Adrenal gland (tissue), 5 donors: Measurements from ENCODE around the gene RPL23.

Experiments used
- POLR2A ChIP-seq, 2 donors: fragments of 450-650 bp; IDR thresholded peaks; one replicate each; pipeline ENCODE4 v1.6.1; 2017; ENCODE audit warnings: antibody characterized with exemption in 2 of 2, mild to moderate bottlenecking in 2 of 2, moderate library complexity in 1 of 2
- TF ChIP-seq, protein P1 (sequence below), 6 experiments: fragments of 450-650 bp in 4 of 6; fragments of 200-600 bp in 2 of 6; sonication (generic) in 1 of 6; IDR thresholded peaks; 1 replicate in 5 of 6; 2 replicates in 1 of 6; pipeline versions ENCODE4 v1.5.1 to v1.8.0; 2016 to 2021; ENCODE audit warnings: antibody characterized with exemption in 6 of 6, mild to moderate bottlenecking in 2 of 6, moderate library complexity in 1 of 6
- donor health status: DM: no; HTN: no; CAD: no.

GRCh38 chr17:38800237-38800760 lies 53.2 kb downstream of the RPL23 start:
- TF ChIP-seq, protein P1, sequence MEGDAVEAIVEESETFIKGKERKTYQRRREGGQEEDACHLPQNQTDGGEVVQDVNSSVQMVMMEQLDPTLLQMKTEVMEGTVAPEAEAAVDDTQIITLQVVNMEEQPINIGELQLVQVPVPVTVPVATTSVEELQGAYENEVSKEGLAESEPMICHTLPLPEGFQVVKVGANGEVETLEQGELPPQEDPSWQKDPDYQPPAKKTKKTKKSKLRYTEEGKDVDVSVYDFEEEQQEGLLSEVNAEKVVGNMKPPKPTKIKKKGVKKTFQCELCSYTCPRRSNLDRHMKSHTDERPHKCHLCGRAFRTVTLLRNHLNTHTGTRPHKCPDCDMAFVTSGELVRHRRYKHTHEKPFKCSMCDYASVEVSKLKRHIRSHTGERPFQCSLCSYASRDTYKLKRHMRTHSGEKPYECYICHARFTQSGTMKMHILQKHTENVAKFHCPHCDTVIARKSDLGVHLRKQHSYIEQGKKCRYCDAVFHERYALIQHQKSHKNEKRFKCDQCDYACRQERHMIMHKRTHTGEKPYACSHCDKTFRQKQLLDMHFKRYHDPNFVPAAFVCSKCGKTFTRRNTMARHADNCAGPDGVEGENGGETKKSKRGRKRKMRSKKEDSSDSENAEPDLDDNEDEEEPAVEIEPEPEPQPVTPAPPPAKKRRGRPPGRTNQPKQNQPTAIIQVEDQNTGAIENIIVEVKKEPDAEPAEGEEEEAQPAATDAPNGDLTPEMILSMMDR (IDR thresholded peaks at IDR 0.05): no peak
- peak in 1 of 2 donors; percentile 6 for TF ChIP-seq POLR2A (IDR thresholded peaks at IDR 0.05)
